GM21576 (cell line): ENCODE data around the gene KRTAP10-8.
"Not testable (repeated sequence)": the region's sequence is repeated elsewhere in the genome, so short reads cannot be mapped to it uniquely, and the experiment has no call there.

Experiments used
- ATAC-seq: cut with Tn5 transposase; IDR thresholded peaks from one replicate; pipeline ENCODE4 v1.9.1; 2021; ENCODE audit warnings: mild to moderate bottlenecking, moderate library complexity; ENCODE audit not compliant: unreplicated experiment

Gene KRTAP10-8

GRCh38 chr21:44639331-44639655, 27.4 kb downstream of the KRTAP10-8 start:
- no peak for ATAC-seq

GRCh38 chr21:44640761-44641160, 28.9 kb downstream of the KRTAP10-8 start:
- ATAC-seq = no peak

DNA sequence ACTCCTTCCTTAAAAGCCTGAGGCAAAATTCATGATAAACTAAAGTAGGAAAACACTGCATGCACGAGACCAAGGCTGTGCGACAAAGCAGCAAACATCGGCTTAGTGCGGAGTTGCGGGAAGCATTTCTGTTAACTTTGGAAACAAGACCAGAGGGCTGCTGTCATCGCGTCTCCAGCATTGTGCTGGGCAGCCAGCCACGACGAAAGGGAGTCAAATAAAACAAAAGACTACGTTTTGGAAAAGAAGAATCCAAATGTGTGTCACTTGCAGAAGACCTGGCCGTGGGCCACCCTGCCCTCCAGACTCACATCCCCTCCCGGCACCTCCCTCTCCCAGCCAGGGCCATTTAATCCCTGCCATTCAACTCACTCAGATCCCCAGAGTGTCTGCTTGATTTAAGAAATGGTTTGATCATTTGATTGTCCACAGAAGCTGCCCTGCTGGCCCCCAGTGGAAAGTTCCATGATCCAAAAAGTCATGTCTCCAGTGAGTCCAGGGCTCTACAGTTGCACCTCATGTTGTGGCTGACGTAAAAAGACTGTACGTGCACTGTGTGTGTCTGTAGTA, 31.9 kb downstream of the KRTAP10-8 start:
- no peak for ATAC-seq

DNA sequence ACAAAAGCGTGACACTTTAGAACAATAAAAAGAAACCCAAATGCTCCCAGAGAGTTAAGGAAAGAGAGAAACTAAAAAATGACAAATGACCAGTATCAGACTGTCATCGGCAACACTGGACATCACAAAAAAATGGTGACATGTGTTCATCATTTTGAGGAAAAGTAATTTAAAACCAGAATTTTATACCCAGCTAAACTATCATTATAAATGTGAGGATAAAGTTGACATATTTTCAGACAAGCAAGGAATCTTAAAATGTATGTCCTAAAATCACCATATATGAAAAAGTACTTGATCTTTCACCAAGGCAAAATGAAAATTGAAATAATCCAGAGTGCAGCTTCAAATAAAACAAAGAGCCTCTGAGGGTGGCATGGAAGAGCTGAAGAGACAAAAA, 33.0 kb downstream of the KRTAP10-8 start:
- no peak for ATAC-seq

DNA sequence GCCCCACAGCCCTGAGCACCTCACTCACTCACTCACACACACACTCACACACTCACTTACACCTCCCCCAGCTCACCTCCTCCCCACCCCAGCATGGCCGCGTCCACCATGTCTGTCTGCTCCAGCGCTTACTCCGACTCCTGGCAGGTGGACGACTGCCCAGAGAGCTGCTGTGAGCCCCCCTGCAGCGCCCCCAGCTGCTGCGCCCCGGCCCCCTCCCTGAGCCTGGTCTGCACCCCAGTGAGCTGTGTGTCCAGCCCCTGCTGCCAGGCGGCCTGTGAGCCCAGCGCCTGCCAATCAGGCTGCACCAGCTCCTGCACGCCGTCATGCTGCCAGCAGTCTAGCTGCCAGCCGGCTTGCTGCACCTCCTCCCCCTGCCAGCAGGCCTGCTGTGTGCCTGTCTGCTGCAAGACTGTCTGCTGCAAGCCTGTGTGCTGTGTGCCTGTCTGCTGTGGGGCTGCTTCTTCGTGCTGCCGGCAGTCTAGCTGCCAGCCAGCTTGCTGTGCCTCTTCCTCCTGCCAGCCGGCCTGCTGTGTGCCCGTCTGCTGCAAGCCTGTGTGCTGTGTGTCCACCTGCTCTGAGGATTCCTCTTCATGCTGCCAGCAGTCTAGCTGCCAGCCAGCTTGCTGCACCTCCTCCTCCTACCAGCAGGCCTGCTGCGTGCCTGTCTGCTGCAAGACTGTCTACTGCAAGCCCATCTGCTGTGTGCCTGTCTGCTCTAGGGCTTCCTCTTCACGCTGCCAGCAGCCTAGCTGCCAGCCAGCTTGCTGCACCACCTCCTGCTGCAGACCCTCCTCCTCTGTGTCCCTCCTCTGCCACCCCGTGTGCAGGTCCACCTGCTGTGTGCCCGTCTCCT, 34.7 kb downstream of the KRTAP10-8 start, which contains the start of gene KRTAP10-11:
TSS of gene KRTAP10-11 (plus strand) at position 49 of the 856 bp plus-strand sequence. CDS start at position 94, 45 bp downstream.
- not testable (repeated sequence) for ATAC-seq

DNA sequence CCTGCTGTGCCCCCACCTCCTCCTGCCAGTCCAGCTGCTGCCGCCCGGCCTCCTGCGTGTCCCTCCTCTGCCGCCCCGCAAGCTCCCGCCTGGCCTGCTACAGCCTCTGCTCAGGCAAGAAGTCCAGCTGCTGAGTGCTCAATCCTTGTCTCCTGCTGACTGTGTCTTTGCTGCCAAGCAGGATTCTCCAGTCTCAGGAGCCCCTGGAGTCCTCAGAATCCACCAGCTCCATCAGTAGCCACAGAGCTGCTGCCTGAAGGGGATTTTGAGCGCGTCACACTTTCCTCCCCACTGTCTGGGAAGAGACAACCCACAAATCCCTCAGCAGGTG, 35.3 kb downstream of the KRTAP10-8 start:
- ATAC-seq = no peak

DNA sequence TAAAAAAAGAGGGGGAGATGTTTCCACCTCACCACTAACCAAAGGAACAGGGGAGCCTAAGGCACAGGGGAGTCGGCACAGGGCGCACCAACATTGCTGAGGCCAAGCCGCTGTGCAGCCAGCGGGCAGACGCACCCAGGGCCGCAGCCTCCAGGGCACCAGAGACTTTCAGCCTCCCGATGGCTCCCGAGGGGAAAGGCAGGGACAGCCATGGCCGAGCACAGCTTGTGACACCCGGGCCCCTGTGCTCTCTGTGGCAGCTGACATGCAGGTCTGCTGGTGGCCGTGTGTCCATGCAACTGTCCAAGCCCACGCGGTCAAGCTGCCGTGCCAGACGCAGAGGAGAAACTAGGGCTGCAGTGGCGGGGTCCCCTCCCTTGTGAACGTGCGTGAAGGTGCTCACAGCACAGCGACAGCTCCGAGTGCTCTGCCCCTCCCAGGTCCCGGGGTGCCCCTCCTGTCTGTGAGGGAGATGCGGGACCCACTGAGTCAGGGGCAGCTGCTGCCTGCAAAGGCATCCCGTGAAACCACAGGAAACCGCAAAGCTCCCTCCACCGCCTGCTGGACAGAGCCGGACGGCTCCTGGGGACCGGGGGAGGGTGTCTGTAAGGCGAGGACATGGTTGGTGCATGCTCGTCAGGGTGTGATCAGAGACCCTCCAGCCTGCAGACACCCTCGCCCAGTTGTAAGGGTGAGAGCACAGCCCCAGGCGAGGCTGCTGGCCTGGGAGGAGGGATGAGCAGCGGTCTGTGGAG, 36.9 kb downstream of the KRTAP10-8 start:
- no peak for ATAC-seq

DNA sequence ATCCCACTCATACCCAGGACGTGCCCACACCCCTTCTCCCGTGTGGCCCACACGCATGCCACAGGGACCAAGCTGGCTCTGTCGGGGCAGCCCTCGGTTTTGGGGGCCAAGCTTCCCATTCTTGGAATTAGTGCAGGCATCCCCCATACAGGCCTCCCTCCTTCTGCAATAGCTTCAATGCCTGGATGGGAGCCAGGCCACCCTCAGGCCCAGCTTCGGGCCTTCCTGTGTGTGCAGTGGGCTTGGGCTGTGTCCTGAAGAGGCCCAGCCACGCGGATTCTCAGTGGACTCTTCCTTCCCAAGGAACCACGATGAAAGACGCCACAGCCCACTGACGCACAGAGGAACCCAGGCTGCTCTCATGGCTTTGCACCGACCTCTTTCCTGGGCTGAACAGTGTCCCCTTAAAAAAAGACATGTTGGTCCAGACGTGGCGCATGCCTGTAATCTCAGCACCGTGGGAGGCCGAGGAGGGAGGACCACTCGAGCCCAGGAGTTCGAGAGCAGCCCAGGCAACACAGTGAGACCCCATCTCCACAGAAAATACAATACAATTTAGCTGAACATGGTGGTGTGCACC, 37.7 kb downstream of the KRTAP10-8 start:
- ATAC-seq = no peak

GRCh38 chr21:44650265-44650972, 38.5 kb downstream of the KRTAP10-8 start:
- ATAC-seq = no peak

DNA sequence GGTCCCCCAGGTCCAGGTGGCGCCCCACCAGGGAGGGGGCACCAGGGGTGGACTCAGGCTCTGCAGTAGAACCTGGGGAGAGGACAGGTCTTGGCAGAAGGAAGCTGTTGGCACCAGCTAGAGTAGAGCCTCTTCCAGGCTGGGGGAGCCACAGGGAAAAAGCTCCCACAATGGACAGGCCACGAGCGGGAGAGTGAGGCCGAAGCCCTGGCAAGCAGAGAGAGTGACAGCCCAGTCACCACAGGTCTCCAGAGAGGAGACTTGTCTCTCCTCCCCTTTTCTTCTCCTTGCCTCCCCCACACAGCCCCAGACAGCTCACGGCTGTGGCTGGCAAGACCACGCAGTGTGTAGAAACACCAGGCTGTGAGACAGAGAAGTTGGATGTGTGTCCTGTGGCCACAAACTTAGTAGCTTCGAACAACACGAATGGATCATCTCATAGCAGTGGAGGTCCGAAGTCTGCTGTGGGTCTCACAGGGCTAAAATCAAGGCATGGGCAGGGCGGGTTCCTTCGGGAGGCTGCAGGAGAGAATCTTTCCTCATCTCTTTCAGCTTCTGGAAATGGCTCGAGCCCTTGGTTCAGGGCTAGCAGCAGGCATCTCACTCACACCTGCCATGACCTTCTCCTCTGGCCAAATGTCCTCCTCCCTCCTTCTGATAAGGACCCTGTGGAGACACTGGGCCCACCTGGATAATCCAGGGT, 39.2 kb downstream of the KRTAP10-8 start:
- ATAC-seq = no peak

DNA sequence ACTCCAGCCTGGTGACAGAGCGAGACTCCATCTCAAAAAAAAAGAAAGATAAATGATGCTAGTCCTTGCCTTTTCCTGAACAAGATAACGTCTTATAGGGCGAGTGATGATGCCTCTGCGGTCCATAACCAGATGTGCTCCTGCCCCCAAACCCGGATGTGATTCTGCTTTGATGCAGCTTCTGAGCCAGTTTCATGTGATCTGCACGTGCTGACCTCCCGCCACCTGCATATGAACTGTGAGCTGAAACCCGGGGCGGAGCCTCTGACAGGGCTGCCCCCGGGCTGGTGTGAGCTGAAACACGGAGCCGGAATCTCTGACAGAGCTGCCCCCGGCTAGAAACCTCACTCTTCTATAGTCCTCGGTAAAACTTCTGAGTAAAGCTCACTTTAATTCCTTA, 41.2 kb downstream of the KRTAP10-8 start:
- no peak for ATAC-seq

DNA sequence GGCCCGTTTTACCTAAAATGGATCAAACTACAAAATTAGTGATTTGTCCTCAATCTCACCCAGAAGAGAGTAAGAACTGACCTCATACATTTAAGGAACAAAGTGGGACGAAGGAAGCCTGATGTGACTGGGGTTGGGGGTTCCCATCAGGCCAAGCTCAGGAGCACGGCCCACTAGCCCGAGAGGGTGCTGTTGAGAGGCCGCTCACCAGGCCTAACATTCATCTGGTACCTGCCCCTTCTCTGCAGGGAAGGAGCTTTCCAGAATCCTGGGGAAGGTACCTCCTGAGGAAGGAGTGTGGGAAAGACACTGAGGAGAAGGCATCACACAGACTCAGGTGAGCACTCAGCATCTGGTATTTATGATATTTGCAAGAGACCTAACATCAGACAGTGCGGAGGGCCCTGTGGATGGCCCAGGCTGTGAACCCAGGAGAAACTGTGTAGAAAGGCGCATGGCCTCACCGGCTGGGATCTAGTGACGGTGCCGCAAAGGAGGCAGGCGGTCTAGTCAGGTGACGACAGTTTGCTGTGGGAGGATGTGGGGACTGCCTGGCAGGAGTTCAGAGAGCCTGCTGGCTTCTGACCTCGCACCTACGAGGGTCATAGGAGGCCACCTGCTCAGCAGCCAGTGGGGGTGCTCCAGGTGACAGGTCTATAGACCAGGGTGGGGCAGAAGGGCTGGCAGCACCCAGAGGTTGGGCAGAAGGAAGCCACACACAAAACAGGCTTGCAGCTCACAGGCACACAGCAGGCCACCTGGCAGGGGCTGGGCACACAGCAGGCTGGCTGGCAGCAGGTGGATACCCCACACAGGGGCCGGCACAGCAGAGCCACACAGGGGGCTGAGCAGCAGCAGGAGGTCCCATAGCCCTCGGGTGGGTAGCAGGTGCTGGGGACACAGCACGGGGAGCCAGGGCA, 42.0 kb downstream of the KRTAP10-8 start:
- ATAC-seq = no peak

DNA sequence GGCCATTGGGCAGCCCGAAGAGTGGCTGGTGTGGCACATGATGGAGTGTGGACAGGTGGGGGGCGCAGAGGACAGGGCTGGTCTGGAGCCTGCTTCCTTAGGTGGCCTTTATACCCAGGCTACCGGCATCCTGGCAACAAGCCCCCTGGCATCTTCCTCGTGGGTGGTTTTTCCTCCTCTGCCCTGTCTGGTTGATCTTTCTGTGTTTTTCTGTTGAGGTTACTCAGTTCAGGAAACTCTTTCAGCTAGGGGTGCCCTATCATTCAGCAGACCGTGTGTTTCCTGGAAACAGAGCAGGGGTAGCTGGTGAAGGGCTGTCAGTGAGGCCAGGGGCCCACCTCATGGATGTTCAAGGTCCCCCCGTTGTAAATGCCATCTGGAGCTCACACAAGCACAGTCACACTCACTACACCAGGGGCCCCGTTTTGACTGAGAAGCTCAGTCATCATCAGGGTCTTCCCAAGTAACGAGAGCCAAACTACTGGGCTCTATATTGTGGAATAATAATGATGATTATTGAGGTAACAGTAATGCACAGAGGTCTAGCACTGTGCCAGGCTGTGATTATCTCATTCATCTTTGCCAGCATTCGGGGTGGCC, 42.8 kb downstream of the KRTAP10-8 start, which contains the start of gene KRTAP12-4:
TSS of gene KRTAP12-4 (minus strand) at position 84 of the 600 bp plus-strand sequence. CDS start at position 39, 45 bp downstream.
- no peak for ATAC-seq

DNA sequence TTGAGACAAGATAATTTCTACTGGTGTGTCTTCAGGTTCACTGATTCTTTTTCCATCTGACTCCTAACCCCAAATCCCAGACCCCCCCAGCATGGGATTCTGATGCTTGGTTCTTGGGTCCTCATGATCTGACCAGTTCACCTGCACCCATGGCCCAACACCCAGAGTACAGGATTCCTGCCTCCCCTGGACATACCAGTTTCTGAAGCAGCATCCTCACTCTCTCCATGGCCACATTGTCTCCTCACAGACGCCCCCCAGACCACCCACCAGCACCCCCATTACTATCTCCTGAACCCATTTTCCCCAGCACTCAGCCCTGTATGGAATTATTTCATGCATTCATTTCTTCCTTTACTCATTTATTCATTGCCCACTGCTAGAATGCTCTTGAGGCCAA, 45.0 kb downstream of the KRTAP10-8 start:
- no peak for ATAC-seq

DNA sequence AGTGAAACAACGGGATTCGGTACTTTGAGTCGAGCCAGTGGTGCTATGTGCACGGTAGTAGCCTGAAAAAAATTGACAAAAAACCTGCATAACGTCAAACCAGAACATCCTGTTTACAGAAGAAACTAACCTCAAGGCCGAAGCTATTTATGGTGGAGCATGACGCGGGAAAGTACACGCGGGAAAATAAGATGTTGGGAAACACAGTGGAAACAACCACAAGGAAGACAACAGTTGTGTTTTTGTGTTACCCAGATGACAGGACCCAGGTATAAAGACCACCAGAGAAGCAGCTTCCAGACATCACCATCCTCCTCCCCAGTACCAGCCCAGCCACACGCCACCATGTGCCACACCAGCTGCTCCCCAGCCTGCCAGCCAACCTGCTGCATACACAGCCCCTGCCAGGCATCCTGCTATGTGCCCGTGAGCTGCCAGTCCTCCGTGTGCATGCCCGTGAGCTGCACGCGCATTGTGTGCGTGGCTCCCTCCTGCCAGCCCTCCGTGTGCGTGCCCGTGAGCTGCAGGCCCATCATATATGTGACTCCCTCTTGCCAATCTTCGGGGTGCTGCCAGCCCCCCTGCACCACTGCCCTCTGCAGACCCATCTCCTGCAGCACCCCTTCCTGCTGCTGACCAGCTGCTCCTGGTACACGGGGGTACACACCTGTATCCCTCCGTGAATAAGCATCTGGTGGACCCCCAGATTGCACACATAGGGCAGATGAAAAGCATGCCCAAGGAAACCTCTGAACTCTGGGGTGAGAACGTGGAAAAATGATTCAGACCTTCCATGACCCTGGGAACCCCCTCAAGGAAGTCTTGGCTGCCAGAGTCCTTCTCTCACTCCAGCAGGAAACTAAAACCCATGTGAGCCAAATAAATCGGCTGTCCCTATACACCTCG, 46.0 kb downstream of the KRTAP10-8 start, which contains the start of gene KRTAP12-3:
TSS of gene KRTAP12-3 (plus strand) at position 298 of the 906 bp plus-strand sequence. CDS start at position 346, 48 bp downstream.
- no peak for ATAC-seq

DNA sequence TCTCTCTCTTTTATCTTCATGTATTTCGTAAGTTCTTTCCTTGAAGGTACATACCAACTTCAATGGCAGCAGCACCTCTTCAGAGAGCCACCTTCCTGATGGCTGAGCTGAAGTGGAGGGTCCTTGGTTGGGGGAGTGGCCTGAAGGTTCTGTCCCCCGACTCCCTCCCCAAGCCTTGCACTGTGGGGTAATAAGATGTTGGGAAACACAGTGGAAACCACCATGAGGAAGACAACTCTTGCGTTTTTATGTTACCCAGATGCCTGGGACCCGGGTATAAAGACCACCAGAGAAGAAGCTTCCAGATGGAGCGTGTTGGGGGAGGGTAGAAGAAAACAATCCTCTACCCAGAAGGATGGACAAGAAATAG, 46.6 kb downstream of the KRTAP10-8 start:
- ATAC-seq = no peak

DNA sequence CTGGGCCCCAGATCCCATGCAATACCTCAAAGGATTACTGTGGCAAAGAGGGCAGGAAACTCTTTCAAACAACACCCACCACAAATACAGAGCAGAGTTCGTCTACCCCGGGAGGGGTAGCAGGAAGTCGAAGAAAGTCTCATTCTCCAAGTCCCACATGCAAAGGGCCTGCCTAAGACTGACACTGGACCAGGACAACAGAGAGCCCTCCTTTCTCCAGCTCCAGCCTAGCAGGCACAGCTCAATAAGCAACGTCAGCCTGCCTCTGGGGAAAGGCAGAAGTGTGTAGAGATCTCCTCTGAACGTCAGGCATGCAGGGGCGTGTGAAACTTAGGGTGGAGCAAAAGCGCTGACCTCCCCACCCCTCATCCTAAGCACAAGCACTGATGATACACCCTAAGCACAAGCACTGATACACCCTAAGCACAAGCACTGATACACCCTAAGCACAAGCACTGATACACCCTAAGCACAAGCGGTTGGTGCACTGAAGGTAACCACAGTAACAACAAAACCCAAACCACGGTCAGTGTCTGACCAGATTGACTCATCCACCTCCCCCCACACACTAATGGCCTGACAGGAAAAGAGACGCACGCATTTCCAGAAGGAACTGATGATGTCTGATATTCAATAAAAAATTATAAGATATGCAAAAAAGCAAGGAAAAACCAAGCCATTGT, 47.2 kb downstream of the KRTAP10-8 start:
- no peak for ATAC-seq
